ENCODE data around the gene PTPRB.

PTPRB gene

GRCh38 chr12:70560671-70561070, 76.6 kb downstream of the PTPRB start:
- Histone ChIP-seq H3K4me2 (no peak overlapping the region), H3K9ac (no peak overlapping the region), H4K20me1 (ENCODE audit: insufficient read depth) (no peaks in the 10 kb centered on the region), H2AFZ (ENCODE audit: low read depth) (no peak overlapping the region), H3K4me1 (ENCODE audit: low read depth, poor library complexity, severe bottlenecking) (no peaks in the 10 kb centered on the region), H3K36me3 (ENCODE audit: insufficient read depth) (no peaks in the 10 kb centered on the region), H3K27me3 (ENCODE audit: insufficient read depth, low read depth) (no peaks in the 10 kb centered on the region), H3K27ac (no peak overlapping the region), H3K4me3 (IDR thresholded peaks at IDR 0.05; ENCODE audit: insufficient read depth, low read depth, low read length) (no peak overlapping the region), H3K79me2 (ENCODE audit: insufficient read depth, low read depth) (no peaks in the 10 kb centered on the region)
- TF ChIP-seq, protein P1, sequence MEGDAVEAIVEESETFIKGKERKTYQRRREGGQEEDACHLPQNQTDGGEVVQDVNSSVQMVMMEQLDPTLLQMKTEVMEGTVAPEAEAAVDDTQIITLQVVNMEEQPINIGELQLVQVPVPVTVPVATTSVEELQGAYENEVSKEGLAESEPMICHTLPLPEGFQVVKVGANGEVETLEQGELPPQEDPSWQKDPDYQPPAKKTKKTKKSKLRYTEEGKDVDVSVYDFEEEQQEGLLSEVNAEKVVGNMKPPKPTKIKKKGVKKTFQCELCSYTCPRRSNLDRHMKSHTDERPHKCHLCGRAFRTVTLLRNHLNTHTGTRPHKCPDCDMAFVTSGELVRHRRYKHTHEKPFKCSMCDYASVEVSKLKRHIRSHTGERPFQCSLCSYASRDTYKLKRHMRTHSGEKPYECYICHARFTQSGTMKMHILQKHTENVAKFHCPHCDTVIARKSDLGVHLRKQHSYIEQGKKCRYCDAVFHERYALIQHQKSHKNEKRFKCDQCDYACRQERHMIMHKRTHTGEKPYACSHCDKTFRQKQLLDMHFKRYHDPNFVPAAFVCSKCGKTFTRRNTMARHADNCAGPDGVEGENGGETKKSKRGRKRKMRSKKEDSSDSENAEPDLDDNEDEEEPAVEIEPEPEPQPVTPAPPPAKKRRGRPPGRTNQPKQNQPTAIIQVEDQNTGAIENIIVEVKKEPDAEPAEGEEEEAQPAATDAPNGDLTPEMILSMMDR (conservative IDR thresholded peaks at IDR 0.05; ENCODE audit: low read depth, low read length): no peak

DNA sequence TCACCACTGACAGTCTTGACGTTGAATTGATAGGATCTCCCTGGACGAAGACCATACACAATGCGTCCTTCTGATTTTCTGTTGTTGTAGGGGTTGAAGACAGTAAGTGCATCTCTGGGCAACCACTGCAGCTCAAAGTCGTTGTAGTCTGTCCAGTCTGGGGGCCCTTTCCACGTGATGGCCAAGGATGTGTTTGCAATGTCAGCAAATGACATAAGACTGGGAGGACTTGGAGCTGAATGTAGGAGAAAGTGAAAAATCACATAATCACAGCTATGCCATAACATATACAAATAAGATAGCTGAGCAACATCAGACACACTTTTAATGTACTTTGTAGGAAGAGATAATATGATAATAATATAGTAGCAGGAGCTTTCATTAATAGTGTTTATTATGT, 77.8 kb downstream of the PTPRB start:
- no peak overlapping the region for H2AFZ ChIP-seq (ENCODE audit: low read depth)
- no peaks in the 10 kb centered on the region for H3K4me1 ChIP-seq (ENCODE audit: low read depth, poor library complexity, severe bottlenecking)

DNA sequence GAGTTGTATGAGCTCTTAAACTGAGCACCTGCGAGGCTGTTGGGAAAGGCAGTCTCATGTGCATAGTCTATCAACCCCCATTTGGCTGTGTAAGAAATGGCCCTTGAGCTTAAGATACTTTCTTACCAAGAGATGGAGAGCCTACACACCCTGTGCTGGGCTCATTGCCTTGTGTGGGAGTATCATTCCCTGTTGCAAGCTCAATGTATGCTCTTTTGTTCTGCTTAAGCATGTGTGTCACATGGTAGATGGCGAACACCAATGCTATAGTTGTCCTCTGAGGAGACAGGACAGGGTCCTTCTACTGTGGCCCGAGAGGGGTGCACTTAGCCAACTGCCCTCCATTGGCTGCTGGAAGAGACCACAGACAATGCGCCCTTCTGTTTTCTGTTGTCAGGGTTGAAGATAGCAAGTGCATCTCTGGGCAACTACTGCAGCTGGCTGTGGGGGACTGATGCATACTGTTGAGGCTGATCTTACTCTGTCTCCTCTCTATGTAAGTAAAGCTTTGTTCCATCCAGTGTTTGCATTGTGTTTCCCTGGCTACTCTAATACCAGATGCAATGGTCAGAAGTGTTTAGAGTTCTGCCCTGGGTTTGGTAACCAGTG, 79.5 kb downstream of the PTPRB start:
- Histone ChIP-seq H3K4me1 (ENCODE audit: low read depth, poor library complexity, severe bottlenecking) (no peaks in the 10 kb centered on the region), H3K4me2 (no peak overlapping the region), H4K20me1 (ENCODE audit: insufficient read depth) (no peaks in the 10 kb centered on the region), H3K9ac (no peak overlapping the region), H3K36me3 (ENCODE audit: insufficient read depth) (no peaks in the 10 kb centered on the region), H3K27ac (no peak overlapping the region), H3K79me2 (ENCODE audit: insufficient read depth, low read depth) (no peaks in the 10 kb centered on the region), H3K4me3 (IDR thresholded peaks at IDR 0.05; ENCODE audit: insufficient read depth, low read depth, low read length) (no peak overlapping the region), H3K27me3 (ENCODE audit: insufficient read depth, low read depth) (no peaks in the 10 kb centered on the region), H2AFZ (ENCODE audit: low read depth) (no peak overlapping the region)
- TF ChIP-seq, protein P1 (conservative IDR thresholded peaks at IDR 0.05; ENCODE audit: low read depth, low read length): no peak

More for the DNA sequence above, 77.8 kb downstream of the PTPRB start:
- Histone ChIP-seq H3K27me3 (ENCODE audit: insufficient read depth, low read depth) (no peaks in the 10 kb centered on the region), H3K9ac (no peak overlapping the region), H3K27ac (no peak overlapping the region), H3K36me3 (ENCODE audit: insufficient read depth) (no peaks in the 10 kb centered on the region), H3K4me2 (no peak overlapping the region), H3K4me3 (IDR thresholded peaks at IDR 0.05; ENCODE audit: insufficient read depth, low read depth, low read length) (no peak overlapping the region), H3K79me2 (ENCODE audit: insufficient read depth, low read depth) (no peaks in the 10 kb centered on the region), H4K20me1 (ENCODE audit: insufficient read depth) (no peaks in the 10 kb centered on the region)
- TF ChIP-seq, protein P1 (conservative IDR thresholded peaks at IDR 0.05; ENCODE audit: low read depth, low read length): no peak

GRCh38 chr12:70556179-70556869, 80.9 kb downstream of the PTPRB start:
- H3K4me3 ChIP-seq (IDR thresholded peaks at IDR 0.05; ENCODE audit: insufficient read depth, low read depth, low read length): no peak overlapping the region
- H3K27ac ChIP-seq: no peak overlapping the region
- H3K9ac ChIP-seq: no peak overlapping the region
- no peak overlapping the region for H2AFZ ChIP-seq (ENCODE audit: low read depth)
- no peaks in the 10 kb centered on the region for H3K27me3 ChIP-seq (ENCODE audit: insufficient read depth, low read depth)
- TF ChIP-seq, protein P1 (conservative IDR thresholded peaks at IDR 0.05; ENCODE audit: low read depth, low read length): no peak
- H3K79me2 ChIP-seq (ENCODE audit: insufficient read depth, low read depth): no peaks in the 10 kb centered on the region
- no peak overlapping the region for H3K4me2 ChIP-seq
- H3K36me3 ChIP-seq (ENCODE audit: insufficient read depth): no peaks in the 10 kb centered on the region
- H4K20me1 ChIP-seq (ENCODE audit: insufficient read depth): no peaks in the 10 kb centered on the region
- H3K4me1 ChIP-seq (ENCODE audit: low read depth, poor library complexity, severe bottlenecking): no peaks in the 10 kb centered on the region

All from KMS-11 (cell line).